ENCODE results near the gene HTRA3. TPM values are rescaled to one million over a fixed set of nuclear protein-coding genes. Genes with fewer than 3 reads are reported as not detected.
"Not testable (repeated sequence)": the region's sequence is repeated elsewhere in the genome, so short reads cannot be mapped to it uniquely, and the experiment has no call there.

Gene HTRA3
- total RNA-seq, 2 experiments from 2014 or later = not detected

DNA sequence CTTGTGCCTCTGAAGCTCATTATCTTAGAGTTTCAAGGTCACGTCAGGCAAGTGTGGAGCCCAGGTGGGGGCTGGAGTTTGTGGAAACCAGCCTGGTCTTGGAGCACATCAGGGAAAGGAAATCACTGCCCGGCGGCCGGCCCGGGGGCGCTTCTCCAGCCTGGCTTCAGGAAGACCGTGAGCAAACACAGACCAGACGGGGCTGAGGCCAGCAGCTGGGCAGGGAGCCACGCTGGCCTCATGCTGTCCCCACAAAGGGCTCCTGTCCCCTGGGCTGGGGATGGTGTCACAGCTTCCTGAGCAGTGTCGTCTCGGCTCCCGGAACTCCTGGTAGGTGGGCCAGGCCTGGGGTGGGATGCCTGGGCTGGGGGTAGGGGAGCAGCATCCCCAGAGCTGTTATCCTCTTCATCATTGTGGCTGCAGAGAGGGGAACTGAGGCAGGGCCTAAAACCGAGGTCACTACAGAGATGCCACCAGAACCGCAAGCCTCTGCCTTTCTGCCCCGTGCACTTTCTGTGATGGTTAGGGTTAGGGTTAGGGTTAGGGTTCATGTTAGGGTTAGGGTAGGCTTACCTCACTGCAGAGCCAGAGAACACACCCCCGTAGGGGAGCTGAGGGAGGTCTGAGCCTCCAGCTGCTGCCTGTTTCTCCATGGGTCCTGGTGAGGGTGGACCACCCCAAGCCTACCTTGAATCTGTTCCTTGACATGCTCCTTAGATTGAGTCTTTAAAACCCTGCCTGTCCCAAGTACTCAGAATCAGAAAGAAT lies 77.5 kb downstream of the HTRA3 start:
- Mint-ChIP-seq H3K4me1 (ENCODE audit: low read depth) (no peaks in the 10 kb centered on the region), H3K36me3 (ENCODE audit: low read depth) (no peaks in the 10 kb centered on the region), H3K4me3 (no peak overlapping the region), H3K9me3 (no peaks in the 10 kb centered on the region), H3K27me3 (peaks cover under 1% of the 10 kb centered on the region), H3K27ac (no peak overlapping the region)
- no peak for ATAC-seq (ENCODE audit: poor library complexity)
- Histone ChIP-seq H3K4me3 (ENCODE audit: low read length) (no peak overlapping the region), H3K9me3 (ENCODE audit: control insufficient read depth in 1 of 2, insufficient read depth in 1 of 2, low read length in 2 of 2) (no peaks in the 10 kb centered on the region), H3K27ac (ENCODE audit: low read depth in 1 of 2, low read length in 2 of 2) (no peak overlapping the region), H3K4me1 (ENCODE audit: insufficient read depth, low read length) (no peaks in the 10 kb centered on the region), H3K27me3 (ENCODE audit: control insufficient read depth in 1 of 2, insufficient read depth in 2 of 2, low read length in 2 of 2) (peaks cover 0 to 4% of the 10 kb centered on the region in 2 experiments), H3K36me3 (ENCODE audit: insufficient read depth, low read length) (no peaks in the 10 kb centered on the region)
- TF ChIP-seq, protein P1, sequence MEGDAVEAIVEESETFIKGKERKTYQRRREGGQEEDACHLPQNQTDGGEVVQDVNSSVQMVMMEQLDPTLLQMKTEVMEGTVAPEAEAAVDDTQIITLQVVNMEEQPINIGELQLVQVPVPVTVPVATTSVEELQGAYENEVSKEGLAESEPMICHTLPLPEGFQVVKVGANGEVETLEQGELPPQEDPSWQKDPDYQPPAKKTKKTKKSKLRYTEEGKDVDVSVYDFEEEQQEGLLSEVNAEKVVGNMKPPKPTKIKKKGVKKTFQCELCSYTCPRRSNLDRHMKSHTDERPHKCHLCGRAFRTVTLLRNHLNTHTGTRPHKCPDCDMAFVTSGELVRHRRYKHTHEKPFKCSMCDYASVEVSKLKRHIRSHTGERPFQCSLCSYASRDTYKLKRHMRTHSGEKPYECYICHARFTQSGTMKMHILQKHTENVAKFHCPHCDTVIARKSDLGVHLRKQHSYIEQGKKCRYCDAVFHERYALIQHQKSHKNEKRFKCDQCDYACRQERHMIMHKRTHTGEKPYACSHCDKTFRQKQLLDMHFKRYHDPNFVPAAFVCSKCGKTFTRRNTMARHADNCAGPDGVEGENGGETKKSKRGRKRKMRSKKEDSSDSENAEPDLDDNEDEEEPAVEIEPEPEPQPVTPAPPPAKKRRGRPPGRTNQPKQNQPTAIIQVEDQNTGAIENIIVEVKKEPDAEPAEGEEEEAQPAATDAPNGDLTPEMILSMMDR (IDR thresholded peaks at IDR 0.05) = no peak
- intact Hi-C loops (cut with DNase I, micrococcal nuclease) = no loop called here
- DNase-seq = peak in 1 of 14 experiments; percentile 19
- ChIA-PET CTCF (no interaction called here), POLR2A (no interaction called here)

DNA sequence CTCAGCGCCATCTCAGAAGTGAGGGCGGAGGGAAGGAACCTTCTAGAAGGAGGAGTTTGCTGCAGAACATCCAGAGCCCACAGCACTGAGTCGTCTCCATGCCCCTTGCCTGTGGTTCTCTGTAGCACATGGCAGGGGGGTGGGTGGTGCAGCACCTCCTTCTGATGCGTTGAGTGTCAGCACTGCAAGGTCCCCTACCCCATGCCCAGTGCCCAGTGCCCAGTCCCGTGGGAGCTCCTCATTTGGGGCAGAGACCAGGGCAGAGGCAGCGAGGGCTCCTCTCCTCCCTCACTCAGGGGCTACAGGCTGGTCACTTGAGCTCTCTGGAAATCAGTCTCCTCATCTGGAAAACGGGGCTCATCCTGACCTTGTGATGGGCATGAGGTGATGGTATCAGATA lies 78.1 kb downstream of the HTRA3 start:
- Mint-ChIP-seq H3K36me3 (ENCODE audit: low read depth) (no peaks in the 10 kb centered on the region), H3K4me1 (ENCODE audit: low read depth) (no peaks in the 10 kb centered on the region), H3K9me3 (no peaks in the 10 kb centered on the region), H3K4me3 (no peak overlapping the region), H3K27ac (no peak overlapping the region), H3K27me3 (no peaks in the 10 kb centered on the region)
- H3K27ac ChIP-seq (ENCODE audit: low read depth in 1 of 2, low read length in 2 of 2) = no peak overlapping the region
- intact Hi-C loops (cut with DNase I, micrococcal nuclease) = no loop called here
- H3K4me3 ChIP-seq (ENCODE audit: low read length) = no peak overlapping the region
- TF ChIP-seq, protein P1 (IDR thresholded peaks at IDR 0.05) = no peak
- POLR2A ChIA-PET = no interaction called here
- H3K27me3 ChIP-seq (ENCODE audit: control insufficient read depth in 1 of 2, insufficient read depth in 2 of 2, low read length in 2 of 2) = peaks cover 0 to 8% of the 10 kb centered on the region in 2 experiments
- ATAC-seq (ENCODE audit: poor library complexity) = no peak
- no peaks in the 10 kb centered on the region for H3K36me3 ChIP-seq (ENCODE audit: insufficient read depth, low read length)
- CTCF ChIA-PET = no interaction called here
- no peaks in the 10 kb centered on the region for H3K9me3 ChIP-seq (ENCODE audit: control insufficient read depth in 1 of 2, insufficient read depth in 1 of 2, low read length in 2 of 2)
- no peaks in the 10 kb centered on the region for H3K4me1 ChIP-seq (ENCODE audit: insufficient read depth, low read length)
- DNase-seq = peak in 1 of 14 experiments; percentile 30

DNA sequence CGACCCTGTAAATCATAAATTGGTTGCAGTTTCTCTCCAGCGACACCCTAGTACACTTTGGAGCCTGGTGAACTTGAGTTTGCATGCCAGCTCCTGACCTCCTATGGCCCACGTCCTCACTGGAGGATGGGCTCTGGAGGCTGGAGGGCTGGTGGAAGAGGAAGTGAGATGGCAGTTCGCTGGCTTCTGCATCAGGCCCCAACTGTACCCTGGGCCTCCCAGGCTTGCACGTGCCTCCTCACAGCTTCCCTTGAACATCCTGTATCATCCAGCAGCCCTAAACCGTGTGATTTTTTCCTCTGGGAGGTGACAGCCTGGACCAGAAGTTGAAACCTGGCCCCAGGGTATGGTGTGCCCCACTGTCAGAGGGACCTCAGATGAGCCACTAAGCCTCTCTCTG lies 78.5 kb downstream of the HTRA3 start:
- no peaks in the 10 kb centered on the region for H3K27me3 Mint-ChIP-seq
- ATAC-seq (ENCODE audit: poor library complexity) = no peak

DNA sequence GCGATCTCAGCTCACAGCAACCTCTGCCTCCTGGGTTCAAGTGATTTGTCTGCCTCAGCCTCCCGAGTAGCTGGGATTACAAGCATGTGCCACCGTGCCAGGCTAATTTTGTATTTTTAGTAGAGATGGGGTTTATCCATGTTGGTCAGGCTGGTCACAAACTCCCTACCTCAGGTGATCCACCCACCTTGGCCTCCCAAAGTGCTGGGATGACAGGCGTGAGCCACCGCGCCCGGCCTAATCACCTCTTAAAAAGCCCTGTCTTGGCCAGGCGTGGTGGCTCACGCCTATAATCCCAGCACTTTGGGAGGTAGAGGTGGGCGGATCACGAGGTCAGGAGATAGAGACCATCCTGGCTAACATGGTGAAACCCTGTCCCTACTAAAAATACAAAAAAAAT lies 79.7 kb downstream of the HTRA3 start:
- H3K36me3 ChIP-seq (ENCODE audit: insufficient read depth, low read length); H3K4me3 Mint-ChIP-seq; H3K36me3 Mint-ChIP-seq (ENCODE audit: low read depth); intact Hi-C loops (cut with DNase I, micrococcal nuclease); H3K27ac Mint-ChIP-seq; POLR2A ChIA-PET; H3K27ac ChIP-seq (ENCODE audit: low read depth in 1 of 2, low read length in 2 of 2); H3K4me1 ChIP-seq (ENCODE audit: insufficient read depth, low read length); ATAC-seq (ENCODE audit: poor library complexity); H3K4me1 Mint-ChIP-seq (ENCODE audit: low read depth); H3K27me3 Mint-ChIP-seq; CTCF ChIA-PET; H3K9me3 ChIP-seq (ENCODE audit: control insufficient read depth in 1 of 2, insufficient read depth in 1 of 2, low read length in 2 of 2); H3K9me3 Mint-ChIP-seq; H3K4me3 ChIP-seq (ENCODE audit: low read length): not testable (repeated sequence)
- DNase-seq = peak in 1 of 14 experiments; percentile 5
- H3K27me3 ChIP-seq (ENCODE audit: control insufficient read depth in 1 of 2, insufficient read depth in 2 of 2, low read length in 2 of 2) = peaks cover 0 to 10% of the 10 kb centered on the region in 2 experiments

More for the DNA sequence above, 78.5 kb downstream of the HTRA3 start:
- peak in 1 of 14 experiments; percentile 16 for DNase-seq
- ChIA-PET POLR2A (no interaction called here), CTCF (no interaction called here)
- no peaks in the 10 kb centered on the region for H3K9me3 ChIP-seq (ENCODE audit: control insufficient read depth in 1 of 2, insufficient read depth in 1 of 2, low read length in 2 of 2)
- H3K9me3 Mint-ChIP-seq = no peaks in the 10 kb centered on the region
- no peaks in the 10 kb centered on the region for H3K36me3 ChIP-seq (ENCODE audit: insufficient read depth, low read length)
- peaks cover 0 to 8% of the 10 kb centered on the region in 2 experiments for H3K27me3 ChIP-seq (ENCODE audit: control insufficient read depth in 1 of 2, insufficient read depth in 2 of 2, low read length in 2 of 2)
- H3K4me1 ChIP-seq (ENCODE audit: insufficient read depth, low read length) = no peaks in the 10 kb centered on the region
- H3K36me3 Mint-ChIP-seq (ENCODE audit: low read depth) = no peaks in the 10 kb centered on the region
- TF ChIP-seq, protein P1 (IDR thresholded peaks at IDR 0.05) = no peak
- intact Hi-C loops (cut with DNase I, micrococcal nuclease) = no loop called here
- no peaks in the 10 kb centered on the region for H3K4me1 Mint-ChIP-seq (ENCODE audit: low read depth)
- no peak overlapping the region for H3K4me3 Mint-ChIP-seq
- H3K27ac Mint-ChIP-seq = no peak overlapping the region
- no peak overlapping the region for H3K27ac ChIP-seq (ENCODE audit: low read depth in 1 of 2, low read length in 2 of 2)
- H3K4me3 ChIP-seq (ENCODE audit: low read length) = no peak overlapping the region
